Panc1 (cell line): ENCODE measurements around the gene CCDC110. TPM values are rescaled to one million over a fixed set of nuclear protein-coding genes. Genes with fewer than 3 reads are reported as not detected.

Source experiments
- ATAC-seq: fragments of 200-7000 bp; cut with Tn5 transposase; 2 replicates; pipeline ENCODE4 v1.9.1; 2020; ENCODE audit warnings: mild to moderate bottlenecking, moderate library complexity
- BruUV-seq: library from RNA; stranded (reverse); fragments of 400-500 nt; replicated peaks from 2 replicates; lab custom pipeline; 2021; lab: Mats Ljungman, UMichigan
- CTCF ChIA-PET: fragments of 300-600 bp; sonication (Branson Sonifier 250); formaldehyde crosslinking; loops from one replicate; lab custom pipeline; 2022; ENCODE audit warnings: antibody characterized with exemption; lab: Charles Lee
- POLR2A ChIA-PET: fragments of 300-600 bp; sonication (Branson Sonifier 250); formaldehyde crosslinking; loops from one replicate; lab custom pipeline; 2022; ENCODE audit warnings: antibody characterized with exemption; lab: Charles Lee
- DNase-seq: peaks from one replicate; pipeline ENCODE4 v3.0.0-alpha.2; 2010; ENCODE audit warnings: low read depth, low spot score
- H3K27ac ChIP-seq: 2 replicates; pipeline ENCODE4 v1.5.1; 2011; ENCODE audit warnings: mild to moderate bottlenecking, low read length, inconsistent platforms
- H3K27me3 ChIP-seq: fragments of 200-500 bp; sonication (Bioruptor generic); 2 replicates; pipeline ENCODE4 v1.6.0; 2014; ENCODE audit warnings: low read length, inconsistent platforms; ENCODE audit not compliant: control insufficient read depth, insufficient read depth
- H3K36me3 ChIP-seq: fragments of 200-500 bp; sonication (Bioruptor generic); 2 replicates; pipeline ENCODE4 v1.5.1; 2014; ENCODE audit warnings: inconsistent platforms, mild to moderate bottlenecking, low read length, moderate library complexity; ENCODE audit not compliant: control insufficient read depth, insufficient read depth
- H3K4me1 ChIP-seq: 2 replicates; pipeline ENCODE4 v1.5.1; 2011; ENCODE audit warnings: inconsistent platforms, mild to moderate bottlenecking, low read length, moderate library complexity; ENCODE audit not compliant: control insufficient read depth, insufficient read depth
- H3K4me3 ChIP-seq, 2 experiments: 2 replicates each; pipeline ENCODE4 v1.5.1; 2011 to 2012; ENCODE audit warnings: low read depth in 2 of 2, low read length in 2 of 2, mild to moderate bottlenecking in 2 of 2, inconsistent platforms in 1 of 2, moderate library complexity in 1 of 2
- H3K9me3 ChIP-seq: fragments of 200-500 bp; sonication (Bioruptor generic); 2 replicates; pipeline ENCODE4 v1.5.1; 2014; ENCODE audit warnings: low read depth, mild to moderate bottlenecking, inconsistent platforms, low read length, moderate library complexity; ENCODE audit not compliant: control insufficient read depth, insufficient read depth
- CTCF ChIP-seq: fragments of 450-650 bp; IDR thresholded peaks from 2 replicates; pipeline ENCODE4 v1.5.1; 2017; ENCODE audit warnings: mild to moderate bottlenecking
- POLR2AphosphoS5 ChIP-seq: IDR thresholded peaks from 2 replicates; pipeline ENCODE4 v1.6.1; 2012; ENCODE audit warnings: mild to moderate bottlenecking, low read depth, low read length, moderate library complexity
- REST ChIP-seq, 2 experiments: IDR thresholded peaks; 2 replicates each; pipeline ENCODE4 v1.6.1; 2011 to 2012; ENCODE audit warnings: low read depth in 2 of 2, control low read depth in 1 of 2, low read length in 1 of 2, mild to moderate bottlenecking in 1 of 2, moderate library complexity in 1 of 2; ENCODE audit not compliant: insufficient read depth in 1 of 2
- SIN3A ChIP-seq: IDR thresholded peaks from 2 replicates; pipeline ENCODE4 v1.6.1; 2012; ENCODE audit warnings: low read depth, mild to moderate bottlenecking, low read length, moderate library complexity, borderline replicate concordance; ENCODE audit not compliant: insufficient read depth
- TCF7L2 ChIP-seq: IDR thresholded peaks from 2 replicates; pipeline ENCODE4 v1.6.1; 2011; ENCODE audit warnings: mild to moderate bottlenecking, low read depth, low read length, inconsistent platforms
- in situ Hi-C: cut with HindIII; loops from 2 replicates; pipeline ENCODE4 v1.10.0; 2016; ENCODE audit warnings: low sequenced_read_pairs, low pct_unique_long_range_greater_than_20kb
- intact Hi-C: fragments of 100-400 bp; cut with micrococcal nuclease; formaldehyde crosslinking; loops from one replicate; pipeline ENCODE4 v1.10.0; 2022; ENCODE audit not compliant: unreplicated experiment
- total RNA-seq: library from RNA; stranded (reverse); gene quantifications from one replicate; pipeline ENCODE4 v1.2.1, GENCODE V29; 2021; ENCODE audit not compliant: unreplicated experiment

Gene CCDC110
- total RNA-seq, 1 experiment from 2014 or later, result 0.05 TPM

- H3K9me3 ChIP-seq, result no peaks in the 10 kb centered on the region
- DNase-seq (no peak), ATAC-seq (no peak)
- in situ Hi-C loops (no loop called here), intact Hi-C loops (no loop called here)
- no peaks in the 10 kb centered on the region for H3K36me3 ChIP-seq
- no peak for TF ChIP-seq CTCF
- peaks cover 7% of the 10 kb centered on the region for H3K27me3 ChIP-seq
- BruUV-seq, result no TSS peak
- no peak overlapping the region for H3K27ac ChIP-seq
- CTCF ChIA-PET, result no interaction called here
- POLR2A ChIA-PET, result no interaction called here
- H3K4me1 ChIP-seq, result no peaks in the 10 kb centered on the region
- H3K4me3 ChIP-seq, result no peak overlapping the region
These were observed 6.6 kb downstream of the CCDC110 start for GRCh38 chr4:185464887-185465286.

- Histone ChIP-seq H3K9me3 (no peaks in the 10 kb centered on the region), H3K4me1 (no peaks in the 10 kb centered on the region), H3K27ac (no peak overlapping the region), H3K4me3 (no peak overlapping the region), H3K27me3 (peaks cover 8% of the 10 kb centered on the region), H3K36me3 (no peaks in the 10 kb centered on the region)
- POLR2A ChIA-PET, result interaction anchor here (0.6 kb wide), 1 partner anchor 566 kb away, joined by 4 read pairs; no protein-coding TSS in a partner anchor
- CTCF ChIA-PET, result no interaction called here
- TF ChIP-seq SIN3A (no peak), TCF7L2 (no peak), CTCF (no peak), POLR2AphosphoS5 (no peak), REST (IDR thresholded peaks at IDR 0.05; ENCODE audit: insufficient read depth in 1 of 2, low read depth in 2 of 2, low read length in 1 of 2) (no peak)
- intact Hi-C loops, result no loop called here
- in situ Hi-C loops, result no loop called here
- DNase-seq (no peak), ATAC-seq (no peak)
- no TSS peak for BruUV-seq
These were observed 7.3 kb downstream of the CCDC110 start for GRCh38 chr4:185464183-185464582.

GRCh38 chr4:185463541-185463940, 8.0 kb downstream of the CCDC110 start:
- H3K27ac ChIP-seq, result no peak overlapping the region
- CTCF ChIA-PET, result no interaction called here
- BruUV-seq, result no TSS peak
- ATAC-seq (no peak), DNase-seq (no peak)
- peaks cover 6% of the 10 kb centered on the region for H3K27me3 ChIP-seq
- no peaks in the 10 kb centered on the region for H3K4me1 ChIP-seq
- no peak overlapping the region for H3K4me3 ChIP-seq
- intact Hi-C loops (no loop called here), in situ Hi-C loops (no loop called here)
- H3K9me3 ChIP-seq, result no peaks in the 10 kb centered on the region
- H3K36me3 ChIP-seq, result no peaks in the 10 kb centered on the region
- POLR2A ChIA-PET, result no interaction called here
- no peak for TF ChIP-seq SIN3A
- TF ChIP-seq REST (IDR thresholded peaks at IDR 0.05; ENCODE audit: insufficient read depth in 1 of 2, low read depth in 2 of 2, low read length in 1 of 2), result no peak
